ENCODE data around the gene CUTA.
"Not testable (repeated sequence)": the region's sequence is repeated elsewhere in the genome, so short reads cannot be mapped to it uniquely, and the experiment has no call there.

Gene CUTA

DNA sequence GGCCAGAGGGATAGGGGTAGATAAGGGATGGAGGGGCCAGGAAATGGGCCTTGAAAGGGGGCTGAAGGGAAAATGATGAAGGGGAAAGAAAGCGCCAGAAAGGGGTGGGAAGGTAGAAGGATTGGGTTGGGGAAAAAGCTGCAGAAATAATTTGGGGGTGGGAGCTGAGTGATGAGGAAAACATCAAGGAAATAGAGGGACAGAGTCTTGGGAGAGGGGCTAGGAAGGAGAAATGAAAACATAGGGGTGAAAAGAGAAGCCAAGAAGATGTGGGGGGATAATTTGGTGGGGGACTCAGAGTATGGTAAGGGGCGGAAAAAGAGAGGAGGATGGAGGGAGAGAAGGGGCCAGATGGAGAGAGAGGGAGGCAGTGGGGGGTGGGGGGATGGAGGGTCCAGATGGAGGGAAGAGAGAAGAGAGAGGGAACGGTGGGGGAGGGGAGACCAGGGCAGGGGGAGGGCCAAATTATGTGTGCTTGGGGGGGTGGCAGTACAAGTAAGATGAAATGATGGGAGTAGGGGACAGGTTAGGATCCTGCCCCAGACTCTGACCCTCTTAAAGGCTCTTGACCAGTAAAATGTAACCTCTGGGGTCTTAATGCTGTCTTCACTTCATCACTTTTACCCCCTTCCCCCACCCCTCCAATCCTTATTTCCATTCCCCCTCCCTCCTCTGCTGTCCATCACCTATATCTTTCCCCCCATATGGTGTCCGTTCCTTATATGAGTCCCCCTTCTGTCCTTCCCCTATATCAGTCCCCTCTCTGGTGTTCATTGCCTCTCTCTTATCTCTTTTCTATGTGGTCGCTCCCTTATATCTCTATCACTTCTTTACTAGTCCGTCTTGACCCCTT lies 2.8 kb upstream of the CUTA start:
- no peak for DNase-seq

DNA sequence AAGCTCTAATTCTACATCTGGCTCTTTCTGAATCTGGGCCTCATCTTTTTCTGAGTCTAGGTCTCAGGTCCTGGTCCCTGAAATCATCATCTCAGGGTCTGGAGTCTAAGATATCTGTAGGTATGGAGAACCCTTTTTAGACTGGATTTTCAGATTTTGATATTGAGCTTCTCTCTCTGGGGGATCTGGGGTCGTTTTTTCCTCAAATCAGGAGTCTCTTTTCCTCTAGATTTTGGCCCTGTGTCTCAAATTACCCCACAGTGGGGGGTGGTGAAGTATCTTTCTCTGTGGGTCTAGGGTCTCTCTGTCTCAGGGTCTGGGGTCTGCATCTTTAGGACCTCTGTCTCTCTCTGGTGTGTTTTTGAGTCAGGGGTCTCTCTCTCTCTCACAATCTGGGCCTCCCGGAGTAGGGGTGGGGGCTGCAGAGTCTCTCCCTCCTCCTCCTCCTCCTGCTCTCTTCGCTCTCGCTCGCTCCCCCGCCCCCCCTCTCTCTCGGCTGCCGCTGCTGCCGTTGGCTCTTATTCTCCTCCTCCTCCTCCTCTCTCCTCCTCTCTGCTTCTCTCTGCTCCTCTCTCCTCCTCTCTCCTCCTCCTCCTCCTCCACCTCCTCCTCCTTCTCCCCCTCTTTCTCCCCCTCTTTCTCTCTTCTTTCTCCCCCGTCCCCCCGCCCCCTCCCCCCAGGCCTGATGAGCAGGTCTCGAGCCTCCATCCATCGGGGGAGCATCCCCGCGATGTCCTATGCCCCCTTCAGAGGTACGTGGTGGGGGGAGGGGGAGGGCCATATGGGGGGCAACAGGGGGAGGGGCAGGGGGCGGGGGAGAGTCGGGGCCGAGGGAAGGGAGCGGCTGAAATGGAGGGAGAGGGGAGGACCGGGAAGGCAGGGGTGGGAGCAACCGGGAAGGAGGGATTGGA lies 1.9 kb upstream of the CUTA start, which contains the start of gene SYNGAP1:
SYNGAP1 (plus strand) TSS at position 486 of the 911 bp plus-strand sequence; CDS start at position 686, 200 bp downstream.
- peak; percentile 71 for DNase-seq

DNA sequence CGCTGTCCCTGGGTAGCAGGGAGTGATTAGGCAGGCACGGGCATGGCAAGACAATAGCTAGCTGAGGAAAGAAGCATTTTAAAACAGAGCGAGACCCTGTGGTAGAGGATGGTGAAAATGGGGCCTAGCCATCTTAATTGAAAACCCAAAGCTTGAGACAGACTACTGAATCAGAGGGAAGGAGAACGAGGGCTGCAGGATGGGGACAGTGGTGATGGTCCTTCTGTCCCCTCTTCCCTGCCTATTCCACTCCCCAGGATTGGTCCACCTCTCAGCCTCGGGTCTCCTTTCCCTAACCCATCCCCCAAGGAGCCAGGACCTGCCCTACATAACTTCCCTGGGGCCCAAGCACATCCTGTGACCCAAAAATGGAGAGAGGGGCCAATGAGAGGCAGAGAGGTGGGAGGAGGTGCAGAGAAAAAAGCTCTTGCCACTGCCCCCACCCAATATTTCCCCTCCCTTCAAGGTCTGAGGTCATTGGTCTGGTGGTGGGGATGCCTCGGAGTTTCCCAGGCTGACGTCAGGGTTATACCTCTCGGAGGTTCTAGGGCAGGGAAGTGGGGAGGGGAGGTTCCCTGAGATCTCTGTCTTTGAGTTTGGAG lies 884 bp upstream of the CUTA start:
- DNase-seq: peak; percentile 36

DNA sequence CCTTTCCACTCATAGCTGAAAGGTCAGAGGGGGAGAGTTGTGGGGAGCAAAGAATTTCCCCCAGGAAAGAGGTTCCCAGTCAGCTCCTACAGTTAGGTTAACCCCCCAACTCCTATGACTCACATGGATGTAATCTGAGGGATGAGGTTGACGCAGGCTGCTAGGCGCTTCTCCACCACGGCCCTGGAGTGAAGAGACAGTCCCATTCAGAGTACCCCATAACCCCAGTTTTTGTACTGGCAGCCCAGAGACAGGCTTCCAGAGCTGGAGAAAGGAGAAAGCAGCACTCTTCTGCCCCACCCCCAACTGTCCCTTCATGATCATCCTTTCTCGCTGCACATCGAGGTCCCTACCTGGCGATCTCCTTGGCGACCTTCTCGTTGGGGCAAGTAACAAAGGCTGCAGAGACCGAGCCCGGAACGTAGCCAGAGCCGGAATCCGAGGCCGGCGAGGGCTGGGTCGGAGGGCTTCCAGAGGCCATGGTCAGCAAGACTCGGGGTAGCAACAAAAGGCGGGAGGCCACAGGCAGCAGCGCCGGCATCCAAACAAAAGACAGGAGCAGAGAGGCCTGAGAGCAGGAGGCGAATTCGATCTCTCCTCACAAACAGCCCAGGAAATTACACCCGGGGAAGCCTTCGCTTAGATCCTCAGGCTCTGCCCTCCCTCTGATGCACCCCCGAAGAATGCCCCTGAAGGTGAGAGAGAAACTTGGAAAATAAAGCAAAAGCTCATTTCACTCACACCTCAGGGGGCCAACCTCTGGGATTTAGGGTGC lies 592 bp downstream of the CUTA start:
- peak; percentile 32 for DNase-seq

DNA sequence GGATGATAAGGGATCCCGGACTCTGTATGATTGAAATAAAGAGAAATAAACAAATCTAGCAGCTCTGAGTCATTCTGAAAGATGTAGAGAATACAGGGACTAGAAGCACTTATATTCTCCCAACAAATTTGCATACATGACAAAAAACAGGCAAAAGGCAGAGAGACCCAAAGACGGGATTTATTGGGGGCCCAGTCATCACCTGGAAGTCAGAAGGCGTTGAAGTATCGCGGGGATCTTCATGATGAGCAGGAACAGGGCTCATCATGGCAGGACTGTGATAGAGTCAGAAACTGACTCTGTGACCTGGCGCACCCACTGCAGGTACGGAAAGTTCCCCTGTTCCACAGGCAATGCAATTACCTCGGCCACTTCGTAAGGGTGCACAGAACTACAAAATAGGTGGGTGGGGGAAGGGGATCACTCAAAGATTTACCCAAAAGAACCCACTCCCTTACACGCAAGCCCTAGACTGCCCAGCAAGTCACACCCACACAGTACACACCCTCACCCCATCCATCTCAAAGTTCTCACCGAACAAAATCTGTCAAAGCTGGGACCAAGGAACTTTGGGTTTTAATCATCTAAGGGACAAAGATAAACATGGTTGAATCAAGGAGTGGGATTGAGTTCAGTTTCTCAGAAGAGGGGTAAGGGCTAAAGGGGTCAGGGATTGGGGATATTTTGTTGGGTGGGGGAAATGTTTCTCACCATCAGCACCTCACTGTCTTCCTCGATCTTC lies 1.4 kb downstream of the CUTA start:
- DNase-seq: no peak

DNA sequence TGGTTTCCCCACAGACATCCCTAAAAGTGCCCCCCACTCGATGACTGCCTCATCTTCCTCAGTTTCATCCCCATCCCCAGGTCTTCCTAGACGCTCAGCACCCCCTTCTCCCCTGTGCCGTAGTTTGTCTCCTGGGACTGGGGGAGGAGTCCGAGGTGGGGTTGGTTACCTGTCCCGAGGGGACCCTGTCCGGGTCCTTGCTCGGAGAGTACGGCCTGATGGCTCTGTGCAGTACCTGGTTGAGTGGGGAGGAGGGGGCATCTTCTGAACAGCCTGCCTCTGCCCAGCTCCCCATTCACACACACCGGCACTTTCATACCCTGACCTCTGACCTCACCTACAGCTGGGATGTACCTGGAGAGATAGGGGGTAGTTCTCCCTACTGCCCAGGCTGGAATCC lies 2.1 kb downstream of the CUTA start:
- no peak for DNase-seq

DNA sequence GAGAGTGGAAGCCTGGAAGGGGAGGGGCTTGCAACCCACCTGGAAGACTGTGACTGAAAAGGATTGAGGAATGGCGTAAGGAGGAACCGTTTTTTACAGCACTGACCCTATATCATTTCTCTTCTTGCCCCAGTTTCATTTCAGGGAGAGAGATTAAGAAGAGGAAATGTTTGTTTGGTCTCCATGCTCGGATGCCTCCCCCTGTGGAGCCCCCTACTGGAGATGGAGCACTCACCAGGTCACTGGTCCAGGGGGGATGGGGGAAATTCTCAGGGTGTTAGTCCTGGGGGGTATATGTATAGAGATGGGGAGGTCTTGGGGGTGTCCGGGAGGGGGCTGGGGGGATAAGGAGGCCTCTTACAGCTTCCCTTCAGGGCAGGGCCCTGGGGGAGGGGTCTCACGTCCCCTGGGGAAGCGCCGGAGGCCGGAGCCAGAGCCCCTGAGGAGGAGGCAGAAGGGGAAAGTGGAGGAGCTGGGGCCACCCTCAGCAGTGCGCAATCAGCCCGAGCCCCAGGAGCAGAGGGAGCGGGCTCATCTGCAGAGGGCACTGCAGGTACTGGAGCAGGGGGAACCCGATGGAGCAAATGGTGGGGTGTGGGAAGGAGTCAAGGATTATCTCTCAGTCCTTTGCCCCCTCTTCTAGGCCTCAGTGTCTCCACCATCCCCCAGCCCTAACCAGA lies 3.2 kb downstream of the CUTA start:
- no peak for DNase-seq

DNA sequence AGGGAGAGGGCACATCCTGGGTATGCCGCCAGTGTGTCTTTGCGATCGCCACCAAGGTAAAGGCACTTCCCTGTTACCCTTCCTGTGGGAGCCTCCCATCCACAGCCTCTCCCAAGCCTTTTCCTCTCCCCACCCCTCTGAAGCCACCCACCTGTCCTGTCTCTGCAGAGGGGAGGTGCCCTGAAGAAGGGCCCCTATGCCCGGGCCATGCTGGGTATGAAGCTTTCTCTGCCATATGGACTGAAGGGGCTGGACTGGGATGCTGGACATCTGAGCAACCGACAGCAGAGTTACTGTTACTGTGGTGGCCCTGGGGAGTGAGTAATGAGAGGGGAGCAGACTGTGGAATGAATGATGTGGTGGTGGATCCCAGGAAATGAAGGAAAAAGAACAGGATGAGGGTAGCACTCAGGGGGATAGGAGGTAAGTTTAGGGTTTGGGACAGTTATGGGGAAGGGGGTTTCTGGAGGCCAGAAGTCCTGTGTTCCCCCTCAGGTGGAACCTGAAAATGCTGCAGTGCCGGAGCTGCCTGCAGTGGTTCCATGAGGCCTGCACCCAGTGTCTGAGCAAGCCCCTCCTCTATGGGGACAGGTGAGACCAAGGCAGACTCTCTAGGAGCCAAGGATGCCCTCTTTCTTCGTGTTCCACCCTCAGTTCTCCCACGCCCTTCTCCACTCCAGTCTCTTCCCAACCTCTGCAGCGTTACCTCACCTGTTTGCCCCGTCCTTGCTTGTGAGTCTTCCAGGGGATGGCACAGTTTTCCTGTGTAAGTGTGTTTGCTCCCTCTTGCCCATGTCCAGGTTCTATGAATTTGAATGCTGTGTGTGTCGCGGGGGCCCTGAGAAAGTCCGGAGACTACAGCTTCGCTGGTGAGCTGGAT lies 4.4 kb downstream of the CUTA start:
- no peak for DNase-seq

DNA sequence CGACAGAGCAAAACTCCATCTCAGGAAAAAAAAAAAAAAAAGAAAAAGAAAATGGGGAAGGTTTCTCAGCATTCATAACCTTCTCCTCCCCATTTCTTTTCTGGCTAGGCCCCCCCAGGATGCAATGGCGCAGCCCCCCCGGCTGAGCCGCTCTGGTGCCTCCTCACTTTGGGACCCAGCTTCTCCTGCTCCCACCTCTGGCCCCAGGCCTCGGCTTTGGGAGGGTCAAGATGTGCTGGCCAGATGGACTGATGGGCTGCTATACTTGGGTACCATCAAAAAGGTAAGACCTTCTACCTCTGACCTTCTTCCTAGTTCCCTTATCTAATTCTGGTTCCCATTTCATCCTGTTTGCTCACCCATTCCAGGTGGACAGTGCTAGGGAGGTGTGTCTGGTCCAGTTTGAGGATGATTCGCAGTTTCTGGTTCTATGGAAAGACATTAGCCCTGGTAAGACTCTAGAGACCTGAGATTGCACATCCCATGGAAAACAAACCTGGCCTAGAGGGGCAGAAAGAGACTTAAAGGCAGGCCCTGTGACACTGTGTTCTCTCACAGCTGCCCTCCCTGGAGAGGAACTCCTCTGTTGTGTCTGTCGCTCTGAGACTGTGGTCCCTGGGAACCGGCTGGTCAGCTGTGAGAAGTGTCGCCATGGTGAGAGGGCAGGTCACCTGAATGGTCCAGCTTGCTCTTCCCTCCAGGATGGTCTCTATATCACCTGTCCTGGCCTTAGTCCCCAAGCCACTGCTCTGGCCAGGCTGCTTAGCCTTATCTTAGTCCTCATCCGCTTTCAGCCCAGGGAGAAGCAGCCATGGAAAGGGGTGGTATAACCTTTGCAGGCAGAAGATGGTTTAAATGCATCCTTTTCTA lies 5.5 kb downstream of the CUTA start:
- DNase-seq: no peak

DNA sequence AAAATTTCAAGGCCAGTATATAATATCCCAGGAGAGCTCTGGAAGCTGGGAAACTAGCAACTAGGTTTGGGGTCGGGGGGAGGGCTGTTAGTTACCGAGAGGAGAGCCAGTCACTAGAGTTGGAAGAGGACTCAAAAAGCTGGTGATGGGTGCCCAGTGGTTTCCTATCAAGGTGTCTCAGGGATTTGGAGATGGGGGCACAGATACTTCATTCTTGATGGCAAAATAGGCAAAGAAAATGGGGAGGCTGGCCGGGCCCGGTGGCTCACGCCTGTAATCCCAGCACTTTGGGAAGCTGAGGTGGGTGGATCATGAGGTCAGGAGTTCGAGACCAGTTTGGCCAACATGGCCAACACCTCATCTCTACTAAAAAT lies 6.3 kb downstream of the CUTA start:
- no peak for DNase-seq

DNA sequence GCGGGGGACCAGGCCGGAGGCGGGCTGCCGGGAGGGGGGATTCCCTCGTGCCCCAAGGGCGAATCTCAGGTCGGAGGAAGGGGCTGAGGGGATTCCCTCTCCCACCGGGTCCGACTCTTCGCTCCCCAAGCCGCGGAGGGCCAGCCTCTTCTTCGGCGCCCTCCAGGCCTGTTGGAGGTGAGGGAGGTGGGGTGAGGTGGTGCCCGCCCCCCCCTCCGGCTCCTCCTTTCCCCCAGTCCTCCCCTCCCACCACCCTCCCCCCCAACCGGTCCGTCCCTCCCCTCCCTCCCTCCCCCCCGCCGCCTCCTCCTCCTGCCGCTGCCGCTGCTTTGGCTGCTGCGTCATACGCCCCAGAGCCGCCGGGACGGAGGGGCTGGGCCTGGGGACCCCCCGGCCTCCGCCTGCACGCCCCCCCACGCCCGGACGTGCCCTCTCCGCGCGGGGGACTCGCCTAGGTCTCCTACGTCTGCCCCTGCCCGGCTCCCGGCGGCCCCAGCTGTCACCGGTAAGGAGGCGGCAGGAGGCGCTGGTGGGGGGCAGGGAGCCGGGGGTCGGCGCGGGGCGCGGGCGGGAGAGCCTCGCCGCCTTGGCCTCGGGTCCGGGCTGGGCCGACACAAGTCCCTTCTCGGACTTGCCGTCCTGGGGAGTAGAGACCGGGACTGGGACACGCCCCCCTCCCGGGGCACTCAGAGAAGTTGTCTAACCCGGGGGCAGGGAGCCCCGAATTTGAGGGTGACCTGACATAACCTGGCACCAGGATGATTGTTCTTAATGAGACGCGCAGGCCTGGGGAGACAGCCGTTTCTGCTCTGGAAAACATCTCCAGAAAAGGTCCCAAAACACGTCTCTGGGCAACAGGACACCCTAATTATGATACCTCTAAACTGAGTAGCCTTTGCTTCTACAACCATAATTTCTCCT lies 6.9 kb downstream of the CUTA start, which contains the start of gene PHF1:
PHF1 (plus strand) TSS at position 304 of the 921 bp plus-strand sequence. CDS start 1,250 bp downstream, outside the sequence.
- DNase-seq: peak; percentile 88

DNA sequence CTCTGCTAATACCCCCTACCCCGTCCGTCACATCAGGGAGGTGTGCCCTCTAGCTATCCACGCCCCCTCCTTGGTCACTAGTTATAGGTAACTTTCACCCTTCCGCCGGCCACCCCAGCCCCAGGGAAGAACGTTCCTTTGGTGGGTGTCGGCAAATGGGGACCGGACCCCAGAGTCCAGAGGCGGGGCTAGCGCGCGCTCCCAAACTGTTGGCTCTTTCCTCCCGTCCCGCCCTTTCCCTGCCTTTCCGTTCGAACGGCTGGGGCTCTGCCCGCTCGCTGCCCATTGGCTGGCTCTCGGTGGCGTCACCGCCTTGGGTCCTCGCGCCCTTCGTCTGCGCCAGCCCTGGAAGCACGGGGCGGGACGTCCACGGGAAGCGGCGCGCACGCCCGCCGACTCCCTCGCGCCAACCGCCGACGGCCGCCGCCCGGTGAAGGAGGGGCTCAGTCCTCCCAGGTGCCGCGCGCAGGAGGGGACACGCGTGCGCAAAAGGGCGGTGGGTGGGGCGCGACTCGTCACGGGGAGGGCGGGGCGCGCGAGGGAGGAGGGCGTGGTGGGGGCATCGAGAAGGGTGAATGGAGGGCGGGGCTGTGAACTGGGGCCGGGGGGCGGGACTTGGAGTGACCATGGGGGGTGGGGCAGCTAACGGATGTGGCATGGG lies 7.7 kb downstream of the CUTA start:
- DNase-seq: peak; percentile 97

DNA sequence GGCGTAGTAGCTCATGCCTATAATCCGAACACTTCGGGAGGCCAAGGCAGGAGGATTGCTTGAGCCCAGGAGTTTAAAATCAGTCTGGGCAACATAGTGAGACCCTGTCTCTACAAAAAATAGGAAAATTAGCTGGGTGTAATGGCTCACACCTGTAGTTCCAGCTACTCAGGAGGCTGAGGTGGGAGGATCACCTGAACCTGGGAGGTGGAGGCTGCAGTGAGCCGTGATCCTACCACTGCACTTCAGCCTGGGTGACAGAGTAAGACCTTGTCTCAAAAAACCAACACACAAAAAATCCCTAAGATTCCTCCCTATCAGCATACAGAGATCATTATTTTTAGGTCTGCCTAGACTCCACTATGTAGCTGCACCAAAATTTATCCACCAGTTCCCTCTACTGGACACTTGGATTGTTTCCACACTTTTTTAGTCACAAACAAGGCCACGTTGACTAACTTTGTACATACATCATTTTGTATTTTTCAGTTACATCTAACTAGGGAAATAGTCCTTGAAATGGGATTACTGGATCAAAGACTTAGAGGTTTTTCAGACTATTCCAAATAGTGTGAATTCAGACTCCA lies 10.7 kb downstream of the CUTA start:
- no peak for DNase-seq

DNA sequence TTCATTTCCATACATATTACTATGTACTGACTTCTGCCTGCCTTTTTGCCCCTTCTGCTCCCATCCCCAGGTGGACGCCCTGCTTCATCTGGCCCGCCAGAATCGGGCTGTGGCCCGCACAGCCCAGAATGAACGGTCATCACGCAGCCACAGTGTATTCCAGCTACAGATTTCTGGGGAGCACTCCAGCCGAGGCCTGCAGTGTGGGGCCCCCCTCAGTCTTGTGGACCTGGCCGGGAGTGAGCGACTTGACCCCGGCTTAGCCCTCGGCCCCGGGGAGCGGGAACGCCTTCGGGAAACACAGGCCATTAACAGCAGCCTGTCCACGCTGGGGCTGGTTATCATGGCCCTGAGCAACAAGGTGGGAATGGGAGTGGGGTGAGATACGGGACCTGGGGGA lies 11.8 kb downstream of the CUTA start:
- DNase-seq: no peak

DNA sequence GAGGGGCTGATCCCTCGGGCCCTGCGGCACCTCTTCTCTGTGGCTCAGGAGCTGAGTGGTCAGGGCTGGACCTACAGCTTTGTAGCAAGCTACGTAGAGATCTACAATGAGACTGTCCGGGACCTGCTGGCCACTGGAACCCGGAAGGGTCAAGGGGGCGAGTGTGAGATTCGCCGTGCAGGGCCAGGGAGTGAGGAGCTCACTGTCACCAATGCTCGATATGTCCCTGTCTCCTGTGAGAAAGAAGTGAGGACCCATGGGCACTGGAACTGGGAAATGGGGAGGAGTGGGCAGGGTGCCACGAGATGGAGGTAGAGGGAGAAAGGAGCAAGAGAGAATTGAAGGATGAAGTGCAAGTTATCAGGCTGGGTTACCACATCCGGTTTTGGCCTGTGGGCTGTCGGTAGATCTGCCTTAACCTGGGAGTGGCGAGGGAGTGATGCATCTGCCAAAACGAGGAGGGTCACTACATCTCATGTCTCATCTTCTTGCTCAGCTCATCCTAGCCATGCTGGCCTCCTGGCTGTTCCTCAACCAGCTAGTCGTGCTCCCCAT lies 12.4 kb downstream of the CUTA start:
- no peak for DNase-seq

DNA sequence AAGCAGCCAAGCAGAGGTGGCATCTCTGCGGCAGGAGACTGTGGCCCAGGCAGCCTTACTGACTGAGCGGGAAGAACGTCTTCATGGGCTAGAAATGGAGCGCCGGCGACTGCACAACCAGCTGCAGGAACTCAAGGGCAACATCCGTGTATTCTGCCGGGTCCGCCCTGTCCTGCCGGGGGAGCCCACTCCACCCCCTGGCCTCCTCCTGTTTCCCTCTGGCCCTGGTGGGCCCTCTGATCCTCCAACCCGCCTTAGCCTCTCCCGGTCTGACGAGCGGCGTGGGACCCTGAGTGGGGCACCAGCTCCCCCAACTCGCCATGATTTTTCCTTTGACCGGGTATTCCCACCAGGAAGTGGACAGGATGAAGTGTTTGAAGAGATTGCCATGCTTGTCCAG lies 13.0 kb downstream of the CUTA start:
- no peak for DNase-seq

DNA sequence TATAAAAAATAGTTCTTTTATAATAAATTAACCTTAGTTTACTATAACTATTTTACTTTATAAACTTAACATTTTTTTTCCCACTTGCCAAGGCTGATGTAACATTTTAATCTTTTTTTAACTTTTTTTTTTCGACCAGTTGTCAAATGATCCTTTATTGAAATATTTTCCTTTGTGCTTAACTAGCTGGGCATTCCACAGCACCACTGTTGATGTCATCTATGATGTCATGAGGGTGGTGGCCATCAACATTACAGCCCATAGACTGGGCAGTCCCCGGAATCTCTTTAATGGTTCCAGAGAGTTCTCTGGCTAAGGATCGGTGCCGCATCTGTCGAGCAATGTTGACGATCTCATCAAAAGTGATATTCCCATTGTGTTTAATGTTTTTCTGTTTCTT lies 18.0 kb downstream of the CUTA start:
- not testable (repeated sequence) for DNase-seq
